NT2/D1 (cell line): ENCODE results near the gene POU5F2.

Experiments used
- YY1 ChIP-seq: IDR thresholded peaks from 2 replicates; pipeline ENCODE4 v1.6.1; 2011; ENCODE audit not compliant: insufficient read length, insufficient read depth
- ZNF274 ChIP-seq: IDR thresholded peaks from 2 replicates; pipeline ENCODE4 v1.6.1; 2011; ENCODE audit warnings: mild to moderate bottlenecking, low read depth, low read length

DNA sequence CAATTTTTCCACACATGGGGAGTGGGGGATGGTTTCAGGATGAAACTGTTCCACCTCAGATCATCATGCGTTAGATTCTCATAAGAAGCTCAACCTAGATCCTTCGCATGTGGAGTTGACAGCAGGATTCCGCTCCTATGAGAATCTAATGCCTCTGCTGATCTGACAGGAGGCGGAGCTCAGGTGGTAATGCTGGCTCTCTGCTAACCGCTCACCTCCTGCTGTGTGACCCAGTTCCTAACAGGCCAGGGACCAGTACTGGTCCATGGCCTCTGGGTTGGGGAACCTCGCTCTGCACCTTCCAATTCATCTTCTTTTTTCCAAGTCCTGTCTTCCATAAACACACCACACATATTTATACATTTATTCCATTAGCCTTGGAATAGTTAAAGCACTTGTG is 33.0 kb downstream of the POU5F2 start:
- TF ChIP-seq ZNF274 (no peak), YY1 (no peak)
